T-helper 2 cell treated with Interferon-gamma antibody and Interleukin-4, amounts not matched to agents 5 μg/mL and 100 μg/mL, for 36 hours (primary cell): ENCODE results near the gene UBTF.

ENCODE experiments used
- DNase-seq: peaks from one replicate; pipeline ENCODE4 v3.0.0; 2021; ENCODE audit warnings: low spot score
- H3K27ac Mint-ChIP-seq: one replicate; pipeline ENCODE4 v1.8.0; 2021; ENCODE audit warnings: mild to moderate bottlenecking, mixed read lengths
- H3K27me3 Mint-ChIP-seq: one replicate; pipeline ENCODE4 v1.8.0; 2021; ENCODE audit warnings: low read depth, mixed read lengths
- H3K36me3 Mint-ChIP-seq: one replicate; pipeline ENCODE4 v1.8.0; 2021; ENCODE audit warnings: low read depth, mixed read lengths
- H3K4me1 Mint-ChIP-seq: one replicate; pipeline ENCODE4 v1.8.0; 2021; ENCODE audit warnings: low read depth, mixed read lengths
- H3K4me3 Mint-ChIP-seq: one replicate; pipeline ENCODE4 v1.8.0; 2022; ENCODE audit warnings: mild to moderate bottlenecking, moderate library complexity, mixed read lengths
- H3K9me3 Mint-ChIP-seq: one replicate; pipeline ENCODE4 v1.8.0; 2021; ENCODE audit warnings: mixed read lengths

Gene UBTF

GRCh38 chr17:44167181-44167861 is 52.2 kb downstream of the UBTF start:
- DNase-seq: no peak
- H3K27ac Mint-ChIP-seq: no peak overlapping the region
- no peaks in the 10 kb centered on the region for H3K9me3 Mint-ChIP-seq
- H3K4me1 Mint-ChIP-seq: no peaks in the 10 kb centered on the region
- no peak overlapping the region for H3K4me3 Mint-ChIP-seq
- H3K36me3 Mint-ChIP-seq: peaks cover 3% of the 10 kb centered on the region
- no peaks in the 10 kb centered on the region for H3K27me3 Mint-ChIP-seq

GRCh38 chr17:44164476-44164875 is 55.0 kb downstream of the UBTF start:
- no peaks in the 10 kb centered on the region for H3K27me3 Mint-ChIP-seq

GRCh38 chr17:44159519-44160210 is 59.8 kb downstream of the UBTF start:
- Mint-ChIP-seq H3K27ac (no peak overlapping the region), H3K9me3 (no peaks in the 10 kb centered on the region), H3K4me1 (no peaks in the 10 kb centered on the region), H3K4me3 (no peak overlapping the region), H3K36me3 (peaks cover 13% of the 10 kb centered on the region), H3K27me3 (no peaks in the 10 kb centered on the region)
- no peak for DNase-seq

More at GRCh38 chr17:44164476-44164875, 55.0 kb downstream of the UBTF start:
- DNase-seq: no peak
- H3K4me1 Mint-ChIP-seq: no peaks in the 10 kb centered on the region
- no peak overlapping the region for H3K4me3 Mint-ChIP-seq
- peaks cover 6% of the 10 kb centered on the region for H3K36me3 Mint-ChIP-seq
- no peaks in the 10 kb centered on the region for H3K9me3 Mint-ChIP-seq
- no peak overlapping the region for H3K27ac Mint-ChIP-seq

DNA sequence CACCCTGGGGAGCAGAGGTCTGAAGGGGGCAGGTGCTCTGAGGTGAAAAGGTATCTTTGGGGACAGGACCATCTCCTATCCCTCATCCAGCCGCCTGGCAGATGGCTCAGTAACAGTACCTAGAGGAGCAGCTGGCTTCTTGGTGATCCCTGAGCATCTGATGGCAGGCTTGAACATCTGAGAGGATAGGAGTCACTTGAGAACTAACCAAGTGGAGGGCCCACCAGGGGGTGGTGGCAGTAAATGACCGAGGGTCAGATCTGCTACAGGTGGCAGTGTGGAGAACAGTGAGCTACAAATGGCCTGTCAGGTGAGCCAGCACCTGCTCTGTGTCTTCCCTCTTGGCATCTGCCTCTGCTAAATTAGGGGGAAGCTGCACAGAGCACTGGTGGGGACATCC is 64.0 kb downstream of the UBTF start:
- no peak overlapping the region for H3K27ac Mint-ChIP-seq
- H3K4me1 Mint-ChIP-seq: peaks cover 8% of the 10 kb centered on the region
- no peak overlapping the region for H3K4me3 Mint-ChIP-seq
- no peaks in the 10 kb centered on the region for H3K9me3 Mint-ChIP-seq
- no peak for DNase-seq
- peaks cover 28% of the 10 kb centered on the region for H3K36me3 Mint-ChIP-seq
- H3K27me3 Mint-ChIP-seq: no peaks in the 10 kb centered on the region
